IPS-18c (cell line): ENCODE measurements around the gene LRRC28.

Experiments
- H3K4me3 ChIP-seq: 2 replicates; pipeline ENCODE4 v1.7.0; 2013; ENCODE audit warnings: low read depth, mild to moderate bottlenecking, low read length, moderate library complexity; ENCODE audit not compliant: insufficient read depth
- H3K9me3 ChIP-seq: one replicate; pipeline ENCODE4 v1.6.1; 2013; ENCODE audit warnings: mild to moderate bottlenecking, low read length, moderate library complexity; ENCODE audit not compliant: control insufficient read depth, insufficient read depth

Gene LRRC28

GRCh38 chr15:99414755-99415731 is 163.8 kb downstream of the LRRC28 start:
- H3K4me3 ChIP-seq = no peak overlapping the region
- no peaks in the 10 kb centered on the region for H3K9me3 ChIP-seq

GRCh38 chr15:99416191-99417188 is 165.2 kb downstream of the LRRC28 start:
- H3K9me3 ChIP-seq = no peaks in the 10 kb centered on the region
- H3K4me3 ChIP-seq = no peak overlapping the region

GRCh38 chr15:99421172-99421656 is 169.9 kb downstream of the LRRC28 start:
- Histone ChIP-seq H3K4me3 (no peak overlapping the region), H3K9me3 (no peaks in the 10 kb centered on the region)

GRCh38 chr15:99421758-99422157 is 170.5 kb downstream of the LRRC28 start:
- Histone ChIP-seq H3K4me3 (no peak overlapping the region), H3K9me3 (no peaks in the 10 kb centered on the region)

GRCh38 chr15:99423186-99424130 is 172.2 kb downstream of the LRRC28 start:
- Histone ChIP-seq H3K9me3 (no peaks in the 10 kb centered on the region), H3K4me3 (no peak overlapping the region)

GRCh38 chr15:99424131-99424571 is 172.9 kb downstream of the LRRC28 start:
- no peaks in the 10 kb centered on the region for H3K9me3 ChIP-seq
- H3K4me3 ChIP-seq = no peak overlapping the region

GRCh38 chr15:99424978-99425656 is 173.8 kb downstream of the LRRC28 start:
- Histone ChIP-seq H3K4me3 (no peak overlapping the region), H3K9me3 (no peaks in the 10 kb centered on the region)

- no peak overlapping the region for H3K4me3 ChIP-seq
- H3K9me3 ChIP-seq = no peaks in the 10 kb centered on the region
Measured at GRCh38 chr15:99425657-99426301, 174.5 kb downstream of the LRRC28 start.

GRCh38 chr15:99426431-99427105 is 175.3 kb downstream of the LRRC28 start:
- H3K4me3 ChIP-seq = no peak overlapping the region
- no peaks in the 10 kb centered on the region for H3K9me3 ChIP-seq

- no peaks in the 10 kb centered on the region for H3K9me3 ChIP-seq
- H3K4me3 ChIP-seq = no peak overlapping the region
Measured at GRCh38 chr15:99427210-99427609, 175.9 kb downstream of the LRRC28 start.

GRCh38 chr15:99427668-99428361 is 176.5 kb downstream of the LRRC28 start:
- Histone ChIP-seq H3K9me3 (no peaks in the 10 kb centered on the region), H3K4me3 (no peak overlapping the region)

GRCh38 chr15:99429681-99430081 is 178.4 kb downstream of the LRRC28 start:
- H3K9me3 ChIP-seq = no peaks in the 10 kb centered on the region

GRCh38 chr15:99430881-99431401 is 179.7 kb downstream of the LRRC28 start:
- H3K4me3 ChIP-seq = no peak overlapping the region
- H3K9me3 ChIP-seq = no peaks in the 10 kb centered on the region

More at GRCh38 chr15:99429681-99430081, 178.4 kb downstream of the LRRC28 start:
- H3K4me3 ChIP-seq = no peak overlapping the region

GRCh38 chr15:99431661-99432091 is 180.4 kb downstream of the LRRC28 start:
- Histone ChIP-seq H3K4me3 (no peak overlapping the region), H3K9me3 (no peaks in the 10 kb centered on the region)
